GM18508 (cell line): ENCODE data around the gene ROGDI.

Experiments used
- ATAC-seq: cut with Tn5 transposase; IDR thresholded peaks from one replicate; pipeline ENCODE4 v1.9.1; 2021; ENCODE audit warnings: moderate number of reproducible peaks; ENCODE audit not compliant: insufficient read depth, unreplicated experiment

The ROGDI gene

GRCh38 chr16:4801962-4802658 is at the start of gene ROGDI:
ROGDI (minus strand) TSS chr16:4802633; CDS start chr16:4802571, 62 bp downstream.
- ATAC-seq: peak; percentile 37

GRCh38 chr16:4850211-4850610 is 47.8 kb upstream of the ROGDI start:
- ATAC-seq: no peak

- ATAC-seq: no peak
These were observed 45.5 kb upstream of the ROGDI start for GRCh38 chr16:4847774-4848587.

- peak; percentile 65 for ATAC-seq
These were observed 44.7 kb upstream of the ROGDI start, which contains the start of the genes GLYR1 and UBN1 for GRCh38 chr16:4846901-4847773. GLYR1 (minus strand) TSS chr16:4847288; CDS start chr16:4847265, 23 bp downstream. UBN1 (plus strand) TSS chr16:4847481; CDS start chr16:4852918, 5,437 bp downstream.

GRCh38 chr16:4846503-4846900 is 44.1 kb upstream of the ROGDI start:
- no peak for ATAC-seq

GRCh38 chr16:4840984-4841383 is 38.6 kb upstream of the ROGDI start:
- no peak for ATAC-seq

GRCh38 chr16:4839942-4840341 is 37.5 kb upstream of the ROGDI start:
- ATAC-seq: no peak

GRCh38 chr16:4837733-4838501 is 35.5 kb upstream of the ROGDI start:
- ATAC-seq: no peak

- no peak for ATAC-seq
These were observed 34.3 kb upstream of the ROGDI start for GRCh38 chr16:4836727-4837126.

GRCh38 chr16:4833584-4833983 is 31.2 kb upstream of the ROGDI start:
- ATAC-seq: no peak

GRCh38 chr16:4832698-4833343 is 30.4 kb upstream of the ROGDI start:
- ATAC-seq: no peak

- ATAC-seq: no peak
These were observed 29.2 kb upstream of the ROGDI start for GRCh38 chr16:4831616-4832015.

- ATAC-seq: no peak
These were observed 28.0 kb upstream of the ROGDI start for GRCh38 chr16:4830408-4830807.

- ATAC-seq: no peak
These were observed 26.3 kb upstream of the ROGDI start for GRCh38 chr16:4828567-4829321.

- no peak for ATAC-seq
These were observed 24.5 kb upstream of the ROGDI start for GRCh38 chr16:4826980-4827379.

GRCh38 chr16:4826526-4826925 is 24.1 kb upstream of the ROGDI start:
- no peak for ATAC-seq

GRCh38 chr16:4825196-4825595 is 22.8 kb upstream of the ROGDI start:
- no peak for ATAC-seq

GRCh38 chr16:4820652-4821051 is 18.2 kb upstream of the ROGDI start:
- ATAC-seq: no peak
